Nephron progenitor cell (in vitro differentiated cells): ENCODE results near the gene PHF13.

Experiments used
- DNase-seq: peaks from one replicate; pipeline ENCODE4 v3.0.0; 2021
- H3K27ac Mint-ChIP-seq: 2 replicates; pipeline ENCODE4 v1.8.0; 2021; ENCODE audit warnings: mild to moderate bottlenecking, moderate library complexity, mixed read lengths
- H3K27me3 Mint-ChIP-seq: 2 replicates; pipeline ENCODE4 v1.8.0; 2021; ENCODE audit warnings: mild to moderate bottlenecking, low read depth, mixed read lengths; ENCODE audit not compliant: poor library complexity
- H3K36me3 Mint-ChIP-seq: 2 replicates; pipeline ENCODE4 v1.8.0; 2021; ENCODE audit warnings: low read depth, mixed read lengths
- H3K4me1 Mint-ChIP-seq: 2 replicates; pipeline ENCODE4 v1.8.0; 2021; ENCODE audit warnings: mixed read lengths
- H3K4me3 Mint-ChIP-seq: 2 replicates; pipeline ENCODE4 v1.8.0; 2021; ENCODE audit warnings: mild to moderate bottlenecking, moderate library complexity, mixed read lengths
- H3K9me3 Mint-ChIP-seq: 2 replicates; pipeline ENCODE4 v1.8.0; 2021; ENCODE audit warnings: mild to moderate bottlenecking, moderate library complexity, mixed read lengths
- CTCF ChIP-seq: fragments of 200-600 bp; sonication (generic); IDR thresholded peaks from 2 replicates; pipeline ENCODE4 v1.5.0; 2021; ENCODE audit warnings: antibody characterized with exemption

PHF13 gene

GRCh38 chr1:6623269-6623965 lies 9.9 kb downstream of the PHF13 start:
- DNase-seq = no peak
- H3K27ac Mint-ChIP-seq = peak overlapping the region; percentile 67
- peaks cover 49% of the 10 kb centered on the region for H3K4me1 Mint-ChIP-seq
- peaks cover 67% of the 10 kb centered on the region for H3K36me3 Mint-ChIP-seq
- H3K4me3 Mint-ChIP-seq = no peak overlapping the region
- no peaks in the 10 kb centered on the region for H3K27me3 Mint-ChIP-seq
- no peak for TF ChIP-seq CTCF
- H3K9me3 Mint-ChIP-seq = no peaks in the 10 kb centered on the region

- H3K36me3 Mint-ChIP-seq = peaks cover 61% of the 10 kb centered on the region
- no peak for TF ChIP-seq CTCF
- no peaks in the 10 kb centered on the region for H3K27me3 Mint-ChIP-seq
- H3K27ac Mint-ChIP-seq = peak within 1 kb of the TSS; percentile 88
- peak within 1 kb of the TSS; percentile 92 for H3K4me3 Mint-ChIP-seq
- DNase-seq = peak; percentile 94
- H3K4me1 Mint-ChIP-seq = peaks cover 49% of the 10 kb centered on the region
- H3K9me3 Mint-ChIP-seq = no peaks in the 10 kb centered on the region
Measured at GRCh38 chr1:6624710-6625583, 11.4 kb downstream of the PHF13 start, which contains the start of gene THAP3. Gene THAP3 (plus strand): TSS chr1:6624868. CDS start chr1:6625219, 351 bp downstream.

- no peak for DNase-seq
- H3K9me3 Mint-ChIP-seq = no peaks in the 10 kb centered on the region
- no peak overlapping the region for H3K27ac Mint-ChIP-seq
- no peak for TF ChIP-seq CTCF
- H3K36me3 Mint-ChIP-seq = peaks cover 60% of the 10 kb centered on the region
- H3K4me3 Mint-ChIP-seq = peak overlapping the region; percentile 92
- no peaks in the 10 kb centered on the region for H3K27me3 Mint-ChIP-seq
- H3K4me1 Mint-ChIP-seq = peaks cover 49% of the 10 kb centered on the region
Measured at GRCh38 chr1:6625584-6626149, 12.1 kb downstream of the PHF13 start.

GRCh38 chr1:6627031-6627430 lies 13.5 kb downstream of the PHF13 start:
- H3K4me1 Mint-ChIP-seq = peaks cover 49% of the 10 kb centered on the region
- no peak for DNase-seq
- no peak for TF ChIP-seq CTCF
- H3K27me3 Mint-ChIP-seq = no peaks in the 10 kb centered on the region
- peaks cover 53% of the 10 kb centered on the region for H3K36me3 Mint-ChIP-seq
- no peak overlapping the region for H3K27ac Mint-ChIP-seq
- peak overlapping the region; percentile 92 for H3K4me3 Mint-ChIP-seq
- no peaks in the 10 kb centered on the region for H3K9me3 Mint-ChIP-seq

- Mint-ChIP-seq H3K36me3 (peaks cover 48% of the 10 kb centered on the region), H3K9me3 (no peaks in the 10 kb centered on the region), H3K4me1 (peaks cover 43% of the 10 kb centered on the region), H3K27me3 (no peaks in the 10 kb centered on the region), H3K27ac (no peak overlapping the region), H3K4me3 (peak overlapping the region; percentile 68)
- DNase-seq = no peak
- TF ChIP-seq CTCF = no peak
Measured at GRCh38 chr1:6627841-6628545, 14.5 kb downstream of the PHF13 start.
